PC-3 (cell line): ENCODE data around the gene MORN4. TPM values are rescaled to one million over a fixed set of nuclear protein-coding genes. Genes with fewer than 3 reads are reported as not detected.

ENCODE experiments used
- ATAC-seq: fragments of 200-7000 bp; cut with Tn5 transposase; 2 replicates; pipeline ENCODE4 v1.9.1; 2020; ENCODE audit warnings: mild to moderate bottlenecking, moderate library complexity
- BruUV-seq: library from RNA; stranded (reverse); fragments of 400-500 nt; replicated peaks from 2 replicates; lab custom pipeline; 2021; lab: Mats Ljungman, UMichigan
- CTCF ChIA-PET: fragments of 300-600 bp; sonication (Branson Sonifier 250); formaldehyde crosslinking; loops from one replicate; lab custom pipeline; 2022; ENCODE audit warnings: antibody characterized with exemption; lab: Charles Lee
- POLR2A ChIA-PET: fragments of 300-600 bp; sonication (Branson Sonifier 250); formaldehyde crosslinking; loops from one replicate; lab custom pipeline; 2022; ENCODE audit warnings: antibody characterized with exemption; ENCODE audit not compliant: unreplicated experiment; lab: Charles Lee
- DNase-seq: peaks from one replicate; pipeline ENCODE4 v3.0.0-alpha.2; 2015
- H2AFZ ChIP-seq: fragments of 300-600 bp; sonication (generic); 2 replicates; pipeline ENCODE4 v1.6.0; 2016; ENCODE audit warnings: antibody characterized with exemption, low read length
- H3F3A ChIP-seq: fragments of 300-600 bp; sonication (generic); one replicate; pipeline ENCODE4 v1.6.0; 2017; ENCODE audit warnings: antibody characterized with exemption, low read length, control low read depth, mild to moderate bottlenecking; ENCODE audit not compliant: unreplicated experiment
- H3K27ac ChIP-seq: fragments of 300-600 bp; sonication (generic); 2 replicates; pipeline ENCODE4 v1.5.1; 2016; ENCODE audit warnings: mild to moderate bottlenecking, low read length
- H3K27me3 ChIP-seq: fragments of 300-600 bp; sonication (generic); 2 replicates; pipeline ENCODE4 v1.6.1; 2016; ENCODE audit warnings: low read length, mixed read lengths
- H3K36me3 ChIP-seq: fragments of 300-600 bp; sonication (generic); 2 replicates; pipeline ENCODE4 v1.6.1; 2016; ENCODE audit warnings: low read depth, mixed run types, low read length, mixed read lengths
- H3K4me1 ChIP-seq: fragments of 300-600 bp; sonication (generic); 2 replicates; pipeline ENCODE4 v1.5.1; 2016; ENCODE audit warnings: low read length; ENCODE audit not compliant: insufficient read depth
- H3K4me2 ChIP-seq: fragments of 300-600 bp; sonication (generic); 2 replicates; pipeline ENCODE4 v1.6.0; 2016; ENCODE audit warnings: low read length
- H3K4me3 ChIP-seq: fragments of 300-600 bp; sonication (generic); 2 replicates; pipeline ENCODE4 v1.5.1; 2016; ENCODE audit warnings: mild to moderate bottlenecking, low read length, mixed read lengths
- H3K79me2 ChIP-seq: fragments of 300-600 bp; sonication (generic); 2 replicates; pipeline ENCODE4 v1.6.1; 2017; ENCODE audit warnings: low read length, mixed read lengths
- H3K9ac ChIP-seq: fragments of 300-600 bp; sonication (generic); 2 replicates; pipeline ENCODE4 v1.6.0; 2016; ENCODE audit warnings: mild to moderate bottlenecking, low read length
- H3K9me2 ChIP-seq: fragments of 300-600 bp; sonication (generic); replicated peaks from 2 replicates; pipeline ENCODE4 v1.6.1; 2016; ENCODE audit warnings: mixed run types, low read length, mixed read lengths
- H3K9me3 ChIP-seq: fragments of 300-600 bp; sonication (generic); 2 replicates; pipeline ENCODE4 v1.6.1; 2016; ENCODE audit warnings: low read length, mixed read lengths
- H4K20me1 ChIP-seq: fragments of 300-600 bp; sonication (generic); 2 replicates; pipeline ENCODE4 v1.6.1; 2016; ENCODE audit warnings: low read length, mixed read lengths
- CTCF ChIP-seq: fragments of 300-600 bp; sonication (generic); conservative IDR thresholded peaks from 2 replicates; pipeline ENCODE4 v1.5.1; 2017; ENCODE audit warnings: antibody characterized with exemption, low read depth, mild to moderate bottlenecking, low read length
- EZH2 ChIP-seq: fragments of 300-600 bp; sonication (generic); IDR thresholded peaks from one replicate; pipeline ENCODE4 v1.6.1; 2017; ENCODE audit warnings: antibody characterized with exemption, mild to moderate bottlenecking, low read length; ENCODE audit not compliant: unreplicated experiment
- EZH2phosphoT487 ChIP-seq: fragments of 300-600 bp; sonication (generic); IDR thresholded peaks from 2 replicates; pipeline ENCODE4 v1.6.1; 2018; ENCODE audit warnings: mild to moderate bottlenecking, antibody characterized with exemption, low read length, borderline replicate concordance
- intact Hi-C: fragments of 100-400 bp; cut with micrococcal nuclease; formaldehyde crosslinking; loops from 2 replicates; pipeline ENCODE4 v1.9.0; 2023
- total RNA-seq: library from RNA; depleted of rRNA; stranded (reverse); fragments of >200 nt; gene quantifications from 2 replicates; pipeline ENCODE4 v1.2.3, GENCODE V29; 2014

MORN4 gene
- total RNA-seq, 1 experiment from 2014 or later = 12.9 TPM

- Histone ChIP-seq H2AFZ (no peak overlapping the region), H3K27me3 (no peaks in the 10 kb centered on the region), H3K4me3 (no peak overlapping the region), H3K27ac (no peak overlapping the region), H3K4me2 (no peak overlapping the region), H3K9me3 (no peaks in the 10 kb centered on the region), H3K9ac (no peak overlapping the region), H3K36me3 (no peaks in the 10 kb centered on the region), H3K4me1 (peaks cover 3% of the 10 kb centered on the region; the same call in 1 of the 2 replicates), H3F3A (no peaks in the 10 kb centered on the region), H3K9me2 (no peaks in the 10 kb centered on the region), H3K79me2 (peaks cover 22% of the 10 kb centered on the region), H4K20me1 (no peaks in the 10 kb centered on the region)
- intact Hi-C loops = no loop called here
- ChIA-PET POLR2A (no interaction called here), CTCF (no interaction called here)
- DNase-seq = no peak
- no peak for TF ChIP-seq EZH2
- TF ChIP-seq CTCF = no peak
- no peak for TF ChIP-seq EZH2phosphoT487
- no TSS peak for BruUV-seq
- ATAC-seq = no peak
These were observed 2.3 kb upstream of the MORN4 start for GRCh38 chr10:97635577-97635976.

- Histone ChIP-seq H3K36me3 (no peaks in the 10 kb centered on the region), H2AFZ (peak overlapping the region; percentile 93), H3K79me2 (peaks cover 23% of the 10 kb centered on the region), H3K9me3 (no peaks in the 10 kb centered on the region), H3K9ac (peak overlapping the region; percentile 43), H4K20me1 (no peaks in the 10 kb centered on the region), H3K4me1 (peaks cover 3% of the 10 kb centered on the region; the same call in 1 of the 2 replicates), H3F3A (no peaks in the 10 kb centered on the region), H3K27ac (no peak overlapping the region), H3K4me3 (peak overlapping the region; percentile 90), H3K4me2 (peak overlapping the region; percentile 79), H3K9me2 (no peaks in the 10 kb centered on the region), H3K27me3 (no peaks in the 10 kb centered on the region)
- TSS peak; percentile 94 for BruUV-seq
- DNase-seq (peak; percentile 20), ATAC-seq (peak; percentile 35)
- intact Hi-C loops = no loop called here
- CTCF ChIA-PET = no interaction called here
- no peak for TF ChIP-seq CTCF
- no peak for TF ChIP-seq EZH2
- no peak for TF ChIP-seq EZH2phosphoT487
- POLR2A ChIA-PET = no interaction called here
These were observed 621 bp upstream of the MORN4 start for GRCh38 chr10:97633921-97634320.

GRCh38 chr10:97631098-97631497 lies 2.2 kb downstream of the MORN4 start:
- TF ChIP-seq EZH2 = no peak
- TF ChIP-seq EZH2phosphoT487 = no peak
- no peak for TF ChIP-seq CTCF
- H3K4me1 ChIP-seq = peaks cover 3% of the 10 kb centered on the region; the same call in 1 of the 2 replicates
- H3F3A ChIP-seq = no peaks in the 10 kb centered on the region
- no peak for DNase-seq
- no peaks in the 10 kb centered on the region for H3K9me3 ChIP-seq
- H3K27me3 ChIP-seq = no peaks in the 10 kb centered on the region
- ChIA-PET CTCF (no interaction called here), POLR2A (no interaction called here)
- intact Hi-C loops = no loop called here
- no TSS peak for BruUV-seq
- no peak overlapping the region for H3K27ac ChIP-seq
- H3K9me2 ChIP-seq = no peaks in the 10 kb centered on the region
- H2AFZ ChIP-seq = no peak overlapping the region
- no peaks in the 10 kb centered on the region for H4K20me1 ChIP-seq
- no peak for ATAC-seq
- no peak overlapping the region for H3K4me2 ChIP-seq
- H3K9ac ChIP-seq = no peak overlapping the region
- H3K4me3 ChIP-seq = no peak overlapping the region
- H3K79me2 ChIP-seq = peaks cover 23% of the 10 kb centered on the region
- no peaks in the 10 kb centered on the region for H3K36me3 ChIP-seq
